RWPE2 (cell line): Measurements from ENCODE around the gene NEAT1.
A peak's percentile ranks its signal among the peaks of the same experiment; 100 is the strongest.

Experiments
- ATAC-seq: fragments of 200-7000 bp; cut with Tn5 transposase; 3 replicates; pipeline ENCODE4 v1.9.1; 2021; ENCODE audit warnings: low read depth
- DNase-seq: peaks from one replicate; pipeline ENCODE4 v3.0.0-alpha.2; 2020; ENCODE audit warnings: low spot score
- H3K27ac ChIP-seq: fragments of 450-650 bp; 2 replicates; pipeline ENCODE4 v1.5.1; 2017; ENCODE audit warnings: mild to moderate bottlenecking; ENCODE audit not compliant: poor library complexity, severe bottlenecking
- H3K27me3 ChIP-seq: fragments of 250-450 bp; sonication (Bioruptor Pico); 2 replicates; pipeline ENCODE4 v1.5.1; 2021; ENCODE audit warnings: mild to moderate bottlenecking, moderate library complexity; ENCODE audit not compliant: insufficient read depth, poor library complexity, severe bottlenecking
- H3K36me3 ChIP-seq: fragments of 250-450 bp; sonication (Bioruptor Pico); 2 replicates; pipeline ENCODE4 v1.5.1; 2020; ENCODE audit warnings: low read depth, mild to moderate bottlenecking, moderate library complexity
- H3K4me1 ChIP-seq: fragments of 250-450 bp; sonication (Bioruptor Pico); 2 replicates; pipeline ENCODE4 v1.5.1; 2021; ENCODE audit warnings: mild to moderate bottlenecking, moderate library complexity; ENCODE audit not compliant: insufficient read depth, poor library complexity, severe bottlenecking
- H3K4me3 ChIP-seq: fragments of 250-450 bp; sonication (Bioruptor Pico); 2 replicates; pipeline ENCODE4 v1.5.1; 2021; ENCODE audit warnings: mild to moderate bottlenecking, moderate library complexity; ENCODE audit not compliant: severe bottlenecking
- H3K9me3 ChIP-seq: fragments of 250-450 bp; sonication (Bioruptor Pico); 2 replicates; pipeline ENCODE4 v1.5.1; 2021; ENCODE audit warnings: mild to moderate bottlenecking, moderate library complexity; ENCODE audit not compliant: severe bottlenecking
- CTCF ChIP-seq: fragments of 450-650 bp; IDR thresholded peaks from one replicate; pipeline ENCODE4 v1.5.1; 2017; ENCODE audit warnings: mild to moderate bottlenecking, moderate library complexity; ENCODE audit not compliant: poor library complexity, severe bottlenecking

NEAT1 gene

GRCh38 chr11:65474864-65475263 lies 52.3 kb downstream of the NEAT1 start:
- no peak for TF ChIP-seq CTCF
- no peak for DNase-seq
- Histone ChIP-seq H3K4me1 (peaks cover 33% of the 10 kb centered on the region), H3K27ac (peak overlapping the region; percentile 9), H3K27me3 (no peaks in the 10 kb centered on the region), H3K36me3 (no peaks in the 10 kb centered on the region), H3K4me3 (no peak overlapping the region), H3K9me3 (no peaks in the 10 kb centered on the region)
- no peak for ATAC-seq

- Histone ChIP-seq H3K4me3 (peak overlapping the region; percentile 49), H3K27ac (peak overlapping the region; percentile 89), H3K27me3 (no peaks in the 10 kb centered on the region), H3K36me3 (no peaks in the 10 kb centered on the region), H3K9me3 (no peaks in the 10 kb centered on the region), H3K4me1 (peaks cover 39% of the 10 kb centered on the region)
- no peak for ATAC-seq
- no peak for TF ChIP-seq CTCF
- DNase-seq, result no peak
These were observed 54.1 kb downstream of the NEAT1 start for GRCh38 chr11:65476632-65477148.

GRCh38 chr11:65477149-65477965 lies 54.8 kb downstream of the NEAT1 start:
- peaks cover 35% of the 10 kb centered on the region for H3K4me1 ChIP-seq
- H3K36me3 ChIP-seq, result no peaks in the 10 kb centered on the region
- DNase-seq (peak; percentile 96), ATAC-seq (peak; percentile 78)
- H3K4me3 ChIP-seq, result peak overlapping the region; percentile 49
- H3K27ac ChIP-seq, result peak overlapping the region; percentile 89
- H3K9me3 ChIP-seq, result no peaks in the 10 kb centered on the region
- no peaks in the 10 kb centered on the region for H3K27me3 ChIP-seq
- TF ChIP-seq CTCF, result no peak

- H3K36me3 ChIP-seq, result no peaks in the 10 kb centered on the region
- ATAC-seq (no peak), DNase-seq (no peak)
- H3K27me3 ChIP-seq, result no peaks in the 10 kb centered on the region
- H3K9me3 ChIP-seq, result no peaks in the 10 kb centered on the region
- peaks cover 29% of the 10 kb centered on the region for H3K4me1 ChIP-seq
- H3K4me3 ChIP-seq, result no peak overlapping the region
- no peak for TF ChIP-seq CTCF
- peak overlapping the region; percentile 89 for H3K27ac ChIP-seq
These were observed 56.0 kb downstream of the NEAT1 start for GRCh38 chr11:65478388-65479183.
